K562 (cell line): ENCODE data around the gene LZTR1. TPM values are rescaled to one million over a fixed set of nuclear protein-coding genes. Genes with fewer than 3 reads are reported as not detected.

Experiments used
- ARHGAP35 ChIP-seq: fragments of 450-650 bp; IDR thresholded peaks from 2 replicates; pipeline ENCODE4 v1.6.1; 2018; ENCODE audit not compliant: partially characterized antibody
- DMBX1 ChIP-seq: fragments of 250-450 bp; sonication (Bioruptor Pico); IDR thresholded peaks from 2 replicates; pipeline ENCODE4 v1.8.0; 2022; ENCODE audit warnings: inconsistent platforms, mild to moderate bottlenecking, moderate library complexity, borderline replicate concordance
- HDAC2 ChIP-seq: fragments of 450-650 bp; IDR thresholded peaks from 2 replicates; pipeline ENCODE4 v1.6.1; 2016; ENCODE audit warnings: mild to moderate bottlenecking
- IRF2 ChIP-seq: sonication (generic); formaldehyde crosslinking; IDR thresholded peaks from 2 replicates; pipeline ENCODE4 v1.8.1; 2022; ENCODE audit warnings: mild to moderate bottlenecking, missing genetic modification reagents
- NCOA6 ChIP-seq: fragments of 450-650 bp; IDR thresholded peaks from 2 replicates; pipeline ENCODE4 v1.6.1; 2017; ENCODE audit warnings: mild to moderate bottlenecking
- RBM34 ChIP-seq: fragments of 200-400 bp; formaldehyde crosslinking; IDR thresholded peaks from 2 replicates; pipeline ENCODE4 v1.6.1; 2018; ENCODE audit warnings: low read length, borderline replicate concordance; ENCODE audit not compliant: insufficient read depth
- RUNX1 ChIP-seq: sonication (generic); IDR thresholded peaks from 2 replicates; pipeline ENCODE4 v1.6.1; 2016; ENCODE audit warnings: antibody characterized with exemption, low read depth
- SMAD3 ChIP-seq: fragments of 450-650 bp; formaldehyde crosslinking; conservative IDR thresholded peaks from 2 replicates; pipeline ENCODE4 v1.4.0; 2020; ENCODE audit warnings: mild to moderate bottlenecking
- SRSF3 ChIP-seq: fragments of 200-400 bp; formaldehyde crosslinking; IDR thresholded peaks from 2 replicates; pipeline ENCODE4 v1.6.1; 2016; ENCODE audit warnings: mild to moderate bottlenecking, low read length, moderate library complexity; ENCODE audit not compliant: insufficient read depth
- ZBTB11 ChIP-seq, 3 experiments: fragments of 200-800 bp in 1 of 3; fragments of 250-450 bp in 1 of 3; fragments of 450-650 bp in 1 of 3; sonication (Bioruptor Pico) in 1 of 3; sonication (Bioruptor generic) in 1 of 3; formaldehyde crosslinking in 1 of 3; IDR thresholded peaks; 2 replicates each; pipeline versions ENCODE4 v1.6.1 to v1.8.0; 2016 to 2022; ENCODE audit warnings: mild to moderate bottlenecking in 2 of 3, missing genetic modification characterization in 2 of 3, missing compliant biosample characterization in 1 of 3, moderate library complexity in 1 of 3
- ZNF232 ChIP-seq: sonication (generic); formaldehyde crosslinking; IDR thresholded peaks from 2 replicates; pipeline ENCODE4 v1.8.0; 2022; ENCODE audit warnings: mild to moderate bottlenecking, missing genetic modification reagents
- ZNF764 ChIP-seq: fragments of 250-450 bp; sonication (Bioruptor Pico); IDR thresholded peaks from 2 replicates; pipeline ENCODE4 v1.4.0; 2020; ENCODE audit warnings: low read depth, mild to moderate bottlenecking, moderate library complexity
- polyA plus RNA-seq, 8 experiments: library from polyadenylated mRNA; depleted of rRNA in 4 of 8; stranded (reverse) in 5 of 8; unstranded in 3 of 8; fragments of >200 nt; fragmentation: Nextera tagmentation in 2 of 8; fragmentation: Illumina TruSeq in 1 of 8; extraction: Ambion mirVana in 2 of 8; extraction: Trizol in 1 of 8; gene quantifications; 2 replicates each; pipeline versions ENCODE4 v1.2.1 to v1.2.3, GENCODE V29; 2011 to 2014; ENCODE audit warnings: inconsistent platforms in 1 of 8, missing spikeins in 1 of 8
- total RNA-seq, 7 experiments: library from RNA; depleted of rRNA in 6 of 7; stranded (reverse); fragments of >200 nt in 6 of 7; fragmentation: Illumina TruSeq in 2 of 7; extraction: Trizol in 2 of 7; gene quantifications; 2 replicates each; pipeline versions ENCODE4 v1.2.1 to v1.2.3, GENCODE V29; 2011 to 2021; ENCODE audit warnings: low replicate concordance in 1 of 7
- TF ChIP-seq, protein P1 (sequence below), 2 experiments: fragments of 450-650 bp; IDR thresholded peaks; 2 replicates each; pipeline ENCODE4 v1.6.1; 2016; ENCODE audit warnings: mild to moderate bottlenecking in 2 of 2, borderline replicate concordance in 1 of 2, low read depth in 1 of 2, moderate library complexity in 1 of 2

LZTR1 gene
- total and polyA plus RNA-seq, 9 of the 15 experiments (the other 6 are each of a cell fraction or from before 2014, with no cell fraction given), result 2.2 to 135 (median 63.0) TPM

DNA sequence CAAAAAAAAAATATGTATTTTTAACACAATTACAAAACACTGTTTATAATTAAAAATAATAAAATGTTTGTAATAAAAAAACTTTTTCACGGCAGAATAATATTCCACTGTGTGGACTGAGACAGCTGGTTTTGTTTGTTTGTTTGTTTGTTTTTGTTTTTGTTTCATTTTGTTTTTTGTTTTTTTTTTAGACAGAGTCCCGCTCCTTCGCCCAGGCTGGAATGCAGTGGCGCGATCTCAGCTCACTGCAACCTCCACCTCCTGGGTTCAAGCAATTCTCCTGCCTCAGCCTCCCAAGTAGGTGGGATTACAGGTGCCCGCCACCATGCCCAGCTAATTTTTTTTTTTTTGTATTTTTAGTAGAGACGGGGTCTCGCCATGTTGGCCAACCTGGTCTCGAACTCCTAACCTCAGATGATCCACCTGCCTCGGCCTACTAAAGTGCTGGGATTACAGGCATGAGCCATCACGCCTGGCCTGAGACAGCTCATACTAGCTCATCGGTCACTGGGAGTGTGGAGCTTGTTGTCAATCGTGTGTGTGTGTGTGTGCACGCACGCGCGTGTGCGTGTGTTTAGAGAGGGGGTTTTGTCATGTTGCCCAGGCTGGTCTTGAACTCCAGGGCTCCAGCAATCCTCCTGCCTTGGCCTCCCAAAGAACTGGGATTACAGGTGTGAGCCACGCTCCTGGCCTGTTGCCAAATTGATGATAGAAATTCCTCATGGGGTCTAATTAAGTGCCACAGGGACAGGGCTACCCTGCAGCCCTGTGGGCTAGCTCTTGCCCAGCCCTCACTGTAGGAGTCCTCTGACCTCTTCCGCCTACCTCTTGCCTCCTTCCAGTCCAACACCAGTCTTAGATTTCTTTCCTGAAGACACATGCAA is 22.3 kb upstream of the LZTR1 start (continued):
- TF ChIP-seq ZBTB11 (CRISPR knock-in tag; IDR thresholded peaks at IDR 0.05) (no peak), SRSF3 (no peak), HDAC2 (no peak), ZNF232 (CRISPR knock-in tag) (no peak), ZNF764 (CRISPR knock-in tag) (no peak), SMAD3 (no peak), DMBX1 (CRISPR knock-in tag) (0 out of 2 replicates have a peak, but pooled peaks have one; percentile 13), RBM34 (no peak), IRF2 (0 out of 2 replicates have a peak, but pooled peaks have one; percentile 26), ARHGAP35 (peak; percentile 75), RUNX1 (no peak), NCOA6 (no peak)
- TF ChIP-seq, protein P1, sequence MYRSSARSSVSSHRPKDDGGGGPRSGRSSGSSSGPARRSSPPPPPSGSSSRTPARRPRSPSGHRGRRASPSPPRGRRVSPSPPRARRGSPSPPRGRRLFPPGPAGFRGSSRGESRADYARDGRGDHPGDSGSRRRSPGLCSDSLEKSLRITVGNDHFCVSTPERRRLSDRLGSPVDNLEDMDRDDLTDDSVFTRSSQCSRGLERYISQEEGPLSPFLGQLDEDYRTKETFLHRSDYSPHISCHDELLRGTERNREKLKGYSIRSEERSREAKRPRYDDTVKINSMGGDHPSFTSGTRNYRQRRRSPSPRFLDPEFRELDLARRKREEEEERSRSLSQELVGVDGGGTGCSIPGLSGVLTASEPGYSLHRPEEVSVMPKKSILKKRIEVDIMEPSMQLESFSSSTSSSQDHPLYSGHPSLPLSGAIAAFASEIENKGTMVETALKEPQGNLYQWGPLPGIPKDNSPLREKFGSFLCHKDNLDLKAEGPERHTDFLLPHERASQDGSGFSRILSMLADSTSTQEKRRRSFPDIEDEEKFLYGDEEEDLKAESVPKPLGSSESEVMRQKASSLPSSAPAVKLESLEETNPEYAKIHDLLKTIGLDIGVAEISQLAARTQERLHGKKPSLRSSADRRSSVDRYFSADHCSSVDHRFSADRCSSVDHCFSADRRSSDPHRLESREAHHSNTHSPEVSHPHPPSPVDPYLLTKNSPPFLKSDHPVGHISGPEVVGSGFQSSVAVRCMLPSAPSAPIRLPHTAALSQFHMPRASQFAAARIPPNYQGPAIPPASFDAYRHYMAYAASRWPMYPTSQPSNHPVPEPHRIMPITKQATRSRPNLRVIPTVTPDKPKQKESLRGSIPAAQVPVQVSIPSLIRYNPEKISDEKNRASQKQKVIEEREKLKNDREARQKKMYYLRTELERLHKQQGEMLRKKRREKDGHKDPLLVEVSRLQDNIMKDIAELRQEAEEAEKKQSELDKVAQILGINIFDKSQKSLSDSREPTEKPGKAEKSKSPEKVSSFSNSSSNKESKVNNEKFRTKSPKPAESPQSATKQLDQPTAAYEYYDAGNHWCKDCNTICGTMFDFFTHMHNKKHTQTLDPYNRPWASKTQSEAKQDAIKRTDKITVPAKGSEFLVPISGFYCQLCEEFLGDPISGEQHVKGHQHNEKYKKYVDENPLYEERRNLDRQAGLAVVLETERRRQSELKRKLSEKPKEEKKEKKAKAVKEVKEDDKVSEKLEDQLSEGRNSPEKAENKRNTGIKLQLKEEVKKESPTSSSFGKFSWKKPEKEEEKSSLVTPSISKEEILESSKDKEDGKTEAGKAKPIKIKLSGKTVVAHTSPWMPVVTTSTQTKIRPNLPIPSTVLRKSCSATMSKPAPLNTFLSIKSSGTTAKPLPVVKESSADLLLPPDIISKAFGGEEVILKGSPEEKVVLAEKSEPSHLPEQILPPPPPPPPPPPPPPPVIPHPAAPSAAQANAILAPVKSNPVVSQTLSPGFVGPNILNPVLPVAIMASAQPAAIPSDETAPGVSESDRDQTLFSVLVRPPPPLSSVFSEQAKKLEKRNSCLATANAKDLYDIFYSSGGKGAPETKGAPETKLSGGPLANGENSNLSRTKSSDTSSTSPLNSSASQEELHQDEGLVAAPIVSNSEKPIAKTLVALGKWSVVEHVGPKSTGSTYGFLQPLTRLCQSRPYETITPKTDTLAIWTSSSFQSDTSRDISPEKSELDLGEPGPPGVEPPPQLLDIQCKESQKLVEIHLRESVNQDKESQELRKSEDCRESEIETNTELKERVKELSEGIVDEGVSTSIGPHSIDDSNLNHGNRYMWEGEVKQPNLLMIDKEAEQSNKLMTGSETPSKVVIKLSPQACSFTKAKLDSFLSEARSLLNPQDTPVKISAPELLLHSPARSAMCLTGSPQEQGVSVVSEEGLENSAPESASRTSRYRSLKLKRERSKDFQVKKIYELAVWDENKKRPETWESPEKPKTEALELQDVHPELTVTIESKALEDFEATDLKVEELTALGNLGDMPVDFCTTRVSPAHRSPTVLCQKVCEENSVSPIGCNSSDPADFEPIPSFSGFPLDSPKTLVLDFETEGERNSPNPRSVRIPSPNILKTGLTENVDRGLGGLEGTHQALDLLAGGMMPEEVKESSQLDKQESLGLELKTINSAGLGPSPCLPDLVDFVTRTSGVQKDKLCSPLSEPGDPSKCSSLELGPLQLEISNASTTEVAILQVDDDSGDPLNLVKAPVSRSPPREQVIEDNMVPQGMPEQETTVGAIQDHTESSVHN (IDR thresholded peaks at IDR 0.05; ENCODE audit: borderline replicate concordance in 1 of 2, low read depth in 1 of 2), result peak in 1 of 2 experiments; percentile 25; a peak in 1 of 4 replicates
